ENCODE measurements around the gene PUS3.

Gene PUS3

DNA sequence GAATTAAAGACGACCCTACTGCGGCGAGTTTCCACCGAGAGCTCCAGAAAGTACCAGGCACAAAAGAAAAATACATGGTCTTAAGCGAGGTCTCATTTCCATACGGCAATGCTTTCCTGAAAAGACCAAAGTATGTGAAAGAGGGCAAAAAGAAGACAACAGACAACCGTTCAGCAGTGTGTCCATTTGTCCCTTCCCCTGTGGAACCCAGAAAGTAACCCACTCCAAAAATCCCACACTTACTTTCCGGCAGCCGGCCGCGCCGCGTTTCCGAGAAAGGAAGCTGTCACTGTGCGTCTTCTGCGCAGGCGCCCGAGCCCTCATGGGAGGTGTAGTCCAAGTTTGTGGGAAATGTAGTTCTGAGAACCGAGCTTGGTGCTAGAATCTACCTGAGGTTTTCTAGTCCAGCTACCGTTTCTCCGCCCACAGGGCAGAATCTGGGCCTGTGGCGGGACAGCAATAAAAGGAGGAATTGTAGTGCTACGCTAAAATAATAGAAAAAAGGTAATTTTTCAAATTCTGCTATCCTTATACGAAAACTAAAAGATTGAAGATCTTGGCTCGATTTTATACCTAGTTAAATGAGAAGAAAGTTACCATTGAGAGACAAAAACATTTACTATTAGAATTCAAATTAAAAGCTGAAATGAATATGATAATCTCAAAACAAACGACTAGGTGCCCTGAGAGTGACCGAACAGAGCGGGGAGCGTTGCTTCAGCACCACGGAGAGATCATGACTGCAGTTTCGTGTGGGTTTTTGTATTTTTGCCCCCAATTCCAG, at the start of gene PUS3:
Gene PUS3 (minus strand): TSS at position 280 of the 784 bp plus-strand sequence. CDS start 6,922 bp downstream, outside the sequence.
- DNase-seq: peak; percentile 88

- no peak for DNase-seq
These were observed 49.6 kb upstream of the PUS3 start for GRCh38 chr11:125952559-125952958.

DNA sequence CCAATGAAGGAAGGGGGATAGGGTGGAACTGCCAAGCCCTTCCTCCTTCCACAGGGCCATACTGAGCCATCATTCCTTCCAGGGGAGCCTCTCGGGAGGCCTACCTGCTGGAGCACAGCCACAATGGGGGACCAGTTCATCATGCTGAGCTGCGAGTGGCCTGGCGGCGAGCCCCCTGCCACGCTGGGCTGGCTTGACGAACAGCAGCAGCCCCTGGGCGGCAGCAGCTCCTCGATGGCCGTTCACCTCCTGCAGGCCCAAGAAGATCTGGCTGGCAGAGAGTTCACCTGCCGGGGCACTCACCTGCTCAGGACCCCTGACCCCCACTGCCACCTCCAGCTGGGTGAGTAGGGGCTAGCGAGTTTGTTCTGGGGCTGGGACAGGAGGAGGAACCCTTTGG, 48.7 kb upstream of the PUS3 start:
- no peak for DNase-seq

DNA sequence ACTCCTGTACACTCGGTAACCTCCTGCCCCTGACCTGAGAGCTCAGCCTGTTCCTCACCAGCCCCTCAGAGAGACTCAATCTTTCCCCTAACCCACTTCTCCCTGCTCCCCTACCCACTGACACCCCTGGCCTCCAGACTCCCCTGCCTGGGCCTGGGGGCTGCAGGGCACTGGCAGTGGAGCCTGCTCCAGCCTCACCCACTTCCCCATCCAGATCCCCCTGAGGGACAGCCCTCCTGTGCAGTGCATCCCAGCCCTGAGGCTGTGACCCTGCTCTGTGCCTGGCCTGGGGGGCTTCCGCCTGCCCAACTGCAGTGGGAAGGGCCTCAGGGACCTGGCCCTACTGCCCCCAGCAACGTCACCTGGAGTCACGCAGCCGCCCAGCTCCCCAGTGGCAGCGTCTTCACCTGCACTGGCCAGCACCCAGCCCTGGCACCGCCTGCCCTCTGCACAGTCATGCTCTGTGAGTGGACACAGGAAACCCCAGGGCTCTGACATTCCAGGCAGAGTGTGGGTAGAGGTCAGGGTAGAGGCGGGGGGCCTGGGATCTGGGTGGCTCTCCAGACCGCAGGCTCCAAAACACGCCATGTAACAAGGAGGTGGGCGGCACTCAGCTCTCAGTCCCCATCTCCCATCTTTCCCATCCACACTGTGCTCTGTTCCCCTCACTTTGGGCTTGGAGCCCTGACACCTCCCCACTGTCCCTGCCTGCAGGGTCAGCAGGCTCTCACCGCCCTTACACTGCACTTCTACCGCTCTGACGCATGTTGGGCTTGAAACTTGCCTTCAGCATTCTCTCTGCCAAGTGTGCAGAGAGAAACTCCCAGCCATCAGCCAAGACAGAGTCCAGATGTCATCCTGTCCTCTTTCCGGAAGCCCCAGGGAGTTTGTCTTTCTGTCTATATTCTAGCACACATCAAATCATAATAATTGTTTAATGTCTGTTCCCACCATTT, 48.0 kb upstream of the PUS3 start:
- no peak for DNase-seq

DNA sequence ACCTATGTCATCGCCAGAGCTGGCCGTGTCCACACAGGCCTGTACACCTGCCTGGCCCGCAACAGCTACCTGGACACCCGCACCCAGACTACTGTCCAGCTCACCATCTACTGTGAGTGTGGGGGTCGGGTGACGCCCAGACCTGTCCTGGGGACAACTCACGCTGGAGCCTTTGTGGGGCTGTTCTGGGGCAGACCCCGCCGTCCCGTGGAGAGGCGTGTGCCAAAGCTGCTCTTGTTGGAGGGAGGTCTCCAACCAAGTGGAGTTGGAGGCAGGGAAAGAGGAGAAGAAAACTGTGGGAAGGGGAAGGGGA, 47.1 kb upstream of the PUS3 start:
- no peak for DNase-seq

GRCh38 chr11:125949271-125950177, 46.5 kb upstream of the PUS3 start:
- no peak for DNase-seq

DNA sequence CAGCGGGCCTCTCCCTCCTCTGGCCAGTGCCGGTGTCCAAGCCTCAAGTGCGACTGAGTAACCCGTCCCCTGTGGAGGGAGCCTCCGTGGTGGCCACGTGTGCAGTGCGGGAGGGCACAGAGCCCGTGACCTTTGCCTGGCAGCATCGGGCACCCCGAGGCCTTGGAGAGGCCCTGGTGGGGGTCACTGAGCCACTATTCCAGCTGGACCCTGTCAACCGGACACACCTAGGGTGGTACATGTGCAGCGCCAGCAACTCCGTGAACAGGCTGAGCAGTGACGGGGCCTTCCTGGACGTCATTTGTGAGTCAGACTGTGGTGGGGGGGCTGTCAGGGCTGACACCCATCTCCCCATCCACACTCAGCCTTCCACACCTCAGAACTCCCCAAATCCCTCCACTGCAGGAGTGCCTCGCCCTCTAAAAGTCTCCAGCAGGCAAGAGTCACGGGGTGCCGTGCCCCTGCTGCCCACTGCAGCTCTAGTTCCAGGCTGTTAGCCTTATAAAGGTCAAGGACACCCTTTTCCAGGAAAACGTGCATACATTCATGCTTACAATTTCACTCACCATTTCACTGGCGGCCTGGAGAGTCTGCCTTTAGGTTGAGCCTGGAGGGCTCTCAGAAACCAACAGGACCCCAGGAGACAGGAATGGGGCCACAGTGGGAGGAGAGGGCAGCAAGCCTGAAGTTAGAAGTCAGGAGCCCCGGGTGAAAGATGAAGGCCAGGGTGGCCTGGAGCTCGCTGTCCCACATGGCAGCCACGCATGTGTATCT, 45.5 kb upstream of the PUS3 start:
- DNase-seq: no peak

DNA sequence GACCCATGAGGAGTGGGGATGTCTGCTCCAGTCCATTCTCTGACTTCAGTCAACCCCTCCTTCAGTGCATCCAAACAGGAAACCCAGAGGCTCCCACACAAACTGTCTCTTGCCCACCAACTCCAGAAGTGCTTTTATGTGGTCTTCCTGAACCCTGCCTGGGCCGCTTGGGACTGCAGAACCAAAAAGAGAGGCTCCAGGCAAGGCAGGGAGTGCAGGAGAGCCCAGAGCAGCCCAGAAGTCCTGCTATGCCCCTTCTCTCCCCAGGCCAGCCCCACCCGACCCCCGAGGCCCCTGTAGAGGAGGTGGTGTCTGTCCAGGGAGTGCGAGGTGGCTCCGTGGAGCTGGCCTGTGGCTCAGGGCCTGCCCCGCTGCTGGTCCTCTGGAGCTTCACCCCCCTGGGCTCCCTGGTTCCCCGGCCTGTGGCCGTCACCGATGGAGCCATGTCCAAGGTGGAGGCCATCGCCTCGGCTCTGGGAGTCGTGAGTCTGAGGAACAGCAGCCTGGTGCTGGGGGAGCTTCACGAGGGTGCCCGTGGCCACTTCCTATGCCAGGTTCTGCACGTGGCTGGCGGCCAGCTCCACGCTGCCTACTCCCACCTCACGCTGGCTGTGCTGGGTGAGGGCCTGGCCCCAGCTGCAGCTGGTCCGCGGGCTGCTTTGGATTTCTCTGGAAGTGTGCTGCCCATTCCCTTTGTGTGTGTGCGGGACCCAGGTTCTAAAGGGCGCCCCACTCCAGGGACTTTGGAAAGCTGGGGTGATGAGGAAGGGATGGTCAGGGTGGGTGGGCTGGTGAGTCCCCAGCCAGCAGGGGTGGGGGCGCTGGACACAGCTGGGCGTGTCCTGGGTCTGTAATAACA, 44.6 kb upstream of the PUS3 start:
- no peak for DNase-seq

- DNase-seq: no peak
These were observed 43.9 kb upstream of the PUS3 start for GRCh38 chr11:125946712-125947418.

DNA sequence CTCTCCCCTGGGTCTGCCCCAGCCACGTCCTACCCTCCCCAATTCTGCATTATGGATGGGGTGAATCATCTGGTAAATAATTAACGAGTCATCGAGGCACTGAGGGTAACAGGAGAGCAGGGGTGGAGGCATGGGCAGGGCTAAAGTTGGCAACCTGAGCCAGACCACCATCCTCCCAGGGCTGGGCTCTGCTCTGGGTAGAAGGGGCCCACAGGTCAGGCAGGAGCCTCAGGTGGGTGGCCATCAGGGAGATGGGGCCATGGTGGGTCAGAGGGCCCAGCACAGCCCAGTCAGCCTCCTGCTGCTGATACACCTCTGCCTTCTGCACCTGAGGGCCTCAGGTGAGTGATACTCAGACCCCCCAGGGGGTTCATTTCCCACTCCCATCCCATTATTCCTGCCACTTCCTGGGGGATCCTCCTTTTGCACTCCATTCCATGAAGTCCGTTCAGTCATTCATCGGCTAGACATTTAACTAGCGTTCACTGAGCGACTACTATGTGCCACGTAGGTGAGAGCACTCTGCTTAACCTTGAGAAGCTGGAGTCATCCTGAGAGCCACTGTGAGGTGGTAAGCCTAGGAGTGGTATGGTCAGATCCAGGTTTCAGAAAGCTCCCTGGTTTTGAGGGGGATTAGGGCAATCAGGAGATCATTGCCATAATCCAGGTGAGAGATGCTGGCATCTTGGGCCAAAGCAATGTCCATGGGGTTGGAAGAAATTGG, 43.0 kb upstream of the PUS3 start, which contains the start of gene VSIG10L2:
Gene VSIG10L2 (plus strand): TSS at position 248 of the 724 bp plus-strand sequence. CDS start 12 bp downstream, at position 260.
- no peak for DNase-seq

DNA sequence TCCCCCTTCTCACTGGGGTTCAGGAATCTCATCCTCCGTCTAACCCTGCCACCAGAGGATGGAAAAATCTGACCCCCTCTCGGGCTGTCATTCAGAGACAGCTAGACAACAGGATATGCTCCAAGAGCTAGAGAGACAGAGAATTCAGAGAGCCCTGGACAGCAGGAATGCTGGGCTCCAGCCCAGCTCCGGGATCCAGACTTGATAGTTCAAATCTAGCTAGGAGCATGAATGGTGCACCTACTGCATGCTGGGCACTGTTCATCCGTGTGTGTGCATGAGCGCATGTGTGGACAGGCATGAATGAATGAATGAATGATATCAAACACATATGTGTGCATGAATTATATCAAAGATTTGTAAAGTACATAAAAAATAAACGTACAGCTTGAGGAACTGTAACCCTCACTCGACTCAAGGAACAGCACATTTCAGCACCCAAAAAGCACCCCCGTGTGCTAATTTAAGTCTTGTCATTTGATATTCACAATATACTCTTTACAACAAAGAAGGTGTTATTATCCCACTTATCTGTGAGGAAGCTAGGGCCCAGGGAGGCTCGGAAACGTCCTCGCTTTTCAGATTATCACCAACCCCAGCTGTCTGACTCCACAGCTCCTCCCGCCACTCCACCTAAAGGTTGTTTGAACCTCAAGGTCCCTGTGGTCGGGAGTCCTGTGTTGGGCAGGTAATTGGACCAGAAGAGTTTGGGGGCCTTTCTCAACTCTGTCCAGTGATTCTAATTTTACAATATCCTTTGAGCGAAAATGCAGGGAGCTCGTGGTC, 42.2 kb upstream of the PUS3 start:
- no peak for DNase-seq

- DNase-seq: no peak
These were observed 41.5 kb upstream of the PUS3 start for GRCh38 chr11:125944350-125945010.

DNA sequence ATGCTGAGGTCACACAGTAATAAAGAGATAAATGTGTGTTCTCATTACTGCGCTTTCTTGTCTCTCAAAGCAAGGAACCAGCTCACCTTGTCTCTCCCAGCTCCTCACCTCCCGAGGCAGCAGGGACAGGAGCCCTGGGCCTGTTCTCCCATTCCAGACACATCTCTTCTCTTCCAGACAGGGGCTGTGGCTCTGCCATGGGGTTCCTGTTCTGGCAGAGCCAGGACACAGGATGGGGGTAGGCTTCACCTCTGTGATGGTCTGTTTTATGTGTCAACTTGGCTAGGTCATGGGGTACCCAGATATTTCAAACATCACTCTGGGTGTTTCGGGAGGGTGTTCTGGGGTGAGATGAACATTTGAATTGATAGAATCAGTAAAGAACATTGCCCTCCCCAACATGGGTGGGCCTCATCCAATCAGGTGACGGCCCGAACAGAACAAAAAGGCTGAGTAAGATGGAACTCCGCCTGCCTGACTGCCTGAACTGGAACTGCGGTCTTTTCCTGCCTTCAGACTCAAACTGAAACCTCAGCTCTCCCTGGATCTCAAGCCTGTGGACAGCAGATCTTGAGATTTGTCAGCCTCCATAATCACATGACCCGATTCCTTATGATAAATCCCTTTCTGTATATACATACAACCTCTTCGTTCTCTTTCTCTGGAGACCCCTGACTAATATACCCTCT, 40.8 kb upstream of the PUS3 start:
- DNase-seq: no peak

DNA sequence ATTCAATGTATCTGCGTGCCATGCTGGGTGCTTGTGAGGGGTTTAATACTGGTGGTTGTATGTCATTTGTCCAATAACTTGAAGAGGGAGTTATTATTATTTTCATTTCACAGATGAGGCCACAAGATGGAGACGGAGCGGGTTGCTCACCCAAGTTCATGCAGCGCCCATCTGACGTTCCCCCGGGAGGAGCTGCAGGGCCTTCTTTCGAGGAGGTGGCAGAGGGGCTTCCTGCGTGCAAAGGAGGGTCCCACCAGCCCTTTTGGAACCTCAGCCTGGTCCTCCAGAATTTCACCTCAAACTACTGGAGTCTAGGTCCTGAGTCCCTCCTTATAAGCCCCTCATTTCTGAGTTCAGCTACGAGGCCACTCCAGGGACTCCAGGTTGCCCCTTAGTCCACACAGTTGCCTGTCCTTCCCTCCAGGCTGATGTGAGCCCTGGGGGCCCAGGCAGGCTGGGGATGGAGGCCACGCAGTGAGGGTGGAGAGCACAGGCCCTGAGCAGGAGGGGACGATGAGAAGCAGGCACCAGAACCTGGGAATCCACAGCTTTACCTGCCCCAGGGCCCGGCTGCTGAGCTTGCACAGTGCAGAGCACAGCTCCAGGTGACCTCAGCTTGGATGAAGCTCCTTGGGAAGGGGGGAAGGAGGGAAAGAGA, 39.9 kb upstream of the PUS3 start:
- DNase-seq: no peak

DNA sequence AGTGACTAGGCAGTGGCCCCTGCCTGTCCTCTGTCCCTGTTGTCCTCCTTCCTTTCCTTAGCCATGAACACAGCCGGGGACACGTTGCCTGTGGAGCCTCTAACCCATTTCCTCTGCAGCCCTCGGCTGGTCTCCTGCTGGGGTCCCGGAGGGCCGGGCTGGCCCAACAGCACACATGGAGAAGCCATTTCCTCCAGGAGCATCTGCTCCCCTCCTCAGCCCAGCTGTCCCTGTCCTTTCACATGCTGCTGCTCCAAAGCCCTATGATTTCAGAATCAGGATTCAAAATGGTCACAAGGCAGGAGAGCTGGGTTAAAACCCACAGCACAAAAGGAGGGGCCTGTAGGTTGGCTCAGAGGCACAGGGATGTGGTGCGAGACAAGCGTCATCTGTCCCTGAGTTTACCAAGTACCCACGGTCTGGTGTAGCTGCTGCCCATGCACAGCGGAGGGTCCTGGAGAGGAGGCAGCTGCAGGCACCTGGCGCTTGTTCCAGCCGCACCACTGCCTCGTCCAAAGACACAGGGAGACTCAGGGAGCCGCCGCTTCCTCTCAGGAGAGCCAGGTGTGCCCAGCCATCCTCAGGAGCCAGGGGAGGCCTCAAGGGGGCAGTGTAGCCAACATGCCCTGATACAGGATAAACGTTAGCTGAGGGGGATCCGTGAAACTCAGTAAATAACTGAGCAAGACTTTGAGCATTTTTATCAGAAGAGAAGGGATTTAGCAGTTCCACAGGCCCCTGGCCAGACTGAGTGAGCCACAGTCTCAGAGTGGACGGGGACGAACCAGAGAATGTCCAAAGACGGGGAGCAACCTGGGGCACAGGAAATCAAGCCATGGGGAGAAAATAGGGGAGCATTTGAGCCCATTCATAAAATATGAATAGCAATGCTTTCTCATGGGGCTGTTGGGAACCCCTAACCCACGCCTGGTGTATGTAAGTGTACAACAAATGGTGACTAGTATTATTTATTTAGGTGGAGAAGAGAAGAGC, 38.9 kb upstream of the PUS3 start:
- peak; percentile 20 for DNase-seq

- DNase-seq: no peak
These were observed 38.2 kb upstream of the PUS3 start for GRCh38 chr11:125941267-125941618.
